Measurements from ENCODE around the gene NR1D2.
A peak's percentile ranks its signal among the peaks of the same experiment; 100 is the strongest.

Gene NR1D2

DNA sequence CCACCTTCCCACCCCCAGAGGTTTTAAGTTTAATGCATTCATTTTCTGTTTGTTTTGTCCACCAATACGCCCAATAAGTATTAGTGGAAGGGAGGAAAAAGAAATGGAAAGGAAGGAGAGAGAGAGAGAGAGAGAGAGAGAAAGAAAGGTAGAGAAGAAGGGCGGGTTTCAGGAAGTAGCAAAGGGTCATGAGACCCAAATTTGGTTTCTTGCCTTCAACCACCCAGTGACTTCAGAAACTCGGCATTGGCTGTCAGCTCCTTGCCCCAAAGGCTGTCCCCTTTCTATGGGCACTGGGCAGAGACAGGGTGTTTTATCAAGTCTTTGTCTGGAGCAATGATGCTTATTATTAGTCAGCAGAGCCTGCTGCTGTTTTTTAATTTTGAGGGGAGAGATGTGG, 13.5 kb upstream of the NR1D2 start:
- DNase-seq (ENCODE audit: low read depth) = no peak

DNA sequence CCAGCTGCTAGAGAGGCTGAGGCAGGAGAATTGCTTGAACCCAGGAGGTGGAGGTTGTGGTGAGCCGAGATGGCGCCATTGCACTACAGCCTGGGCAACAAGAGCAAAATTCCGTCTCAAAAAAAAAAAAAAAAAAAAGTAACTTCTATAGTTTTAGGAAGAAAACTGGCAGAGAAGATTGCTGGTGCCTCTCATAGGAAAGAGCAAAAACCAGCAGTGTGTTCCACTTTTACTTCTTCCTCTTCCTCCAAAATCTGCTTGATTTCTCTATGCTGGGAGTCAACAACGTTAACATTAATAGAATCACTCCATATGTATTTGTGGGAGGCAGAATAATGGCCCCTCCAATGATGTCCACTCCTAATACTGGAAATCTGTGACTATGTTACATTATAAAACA, 12.5 kb upstream of the NR1D2 start:
- no peak for DNase-seq (ENCODE audit: low read depth)

DNA sequence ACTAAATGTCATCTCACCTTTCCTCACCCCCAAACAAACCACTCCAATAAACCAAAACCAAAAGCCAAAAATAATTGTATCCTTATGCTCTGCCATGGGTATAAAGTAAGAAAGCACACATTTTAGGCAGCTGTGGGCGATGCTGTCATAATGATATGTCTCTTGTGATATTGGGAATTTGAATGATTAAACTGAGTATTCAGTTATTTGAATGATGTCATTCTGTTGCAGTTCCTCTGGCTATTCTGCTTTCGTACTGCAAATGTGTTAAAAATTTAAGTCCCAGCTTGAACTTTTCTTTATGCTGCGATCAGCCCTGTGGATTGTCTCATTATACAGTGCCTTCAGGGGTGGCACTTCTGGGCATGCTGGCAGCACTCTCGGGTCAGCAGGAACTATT, 10.8 kb upstream of the NR1D2 start:
- DNase-seq (ENCODE audit: low read depth) = no peak

DNA sequence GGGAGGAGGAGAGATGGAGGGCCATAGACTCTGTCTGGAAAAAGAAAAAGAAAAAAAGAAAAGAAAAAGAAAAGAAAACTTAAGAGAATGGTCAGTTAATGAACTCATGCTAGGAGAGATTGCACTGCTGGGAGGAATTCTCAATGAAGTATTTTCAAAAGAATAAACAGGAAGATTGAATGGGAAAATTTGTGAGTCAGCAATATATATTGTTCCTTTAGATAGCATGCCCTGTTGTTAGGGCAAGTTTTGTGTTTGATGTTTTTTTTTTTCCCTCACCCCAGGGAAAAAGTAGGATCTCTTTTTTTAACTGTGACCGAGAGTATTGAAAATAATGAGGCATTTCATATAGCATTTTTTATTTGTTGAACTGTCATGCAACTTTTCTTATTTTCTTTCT, 7.8 kb upstream of the NR1D2 start:
- DNase-seq (ENCODE audit: low read depth) = no peak

DNA sequence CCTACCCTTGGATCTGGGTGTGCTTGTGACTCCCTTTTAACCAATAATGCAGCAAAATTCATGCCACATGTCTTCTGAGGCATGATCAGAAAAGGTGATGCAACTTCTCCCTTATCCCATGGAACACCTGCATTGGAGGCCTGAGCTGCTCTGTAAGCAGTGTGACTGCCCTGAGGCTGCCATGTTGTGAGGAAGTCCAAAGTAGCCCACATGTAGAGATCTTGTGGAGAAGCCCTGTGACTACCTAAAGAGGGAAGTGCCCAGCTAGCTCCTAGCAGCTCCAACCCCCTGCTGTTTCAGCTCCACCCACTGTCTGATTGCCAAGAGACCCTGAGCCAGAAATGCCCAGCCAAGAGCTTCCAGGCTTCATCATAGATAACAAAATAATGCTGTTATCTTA, 6.4 kb upstream of the NR1D2 start:
- DNase-seq (ENCODE audit: low read depth) = no peak

DNA sequence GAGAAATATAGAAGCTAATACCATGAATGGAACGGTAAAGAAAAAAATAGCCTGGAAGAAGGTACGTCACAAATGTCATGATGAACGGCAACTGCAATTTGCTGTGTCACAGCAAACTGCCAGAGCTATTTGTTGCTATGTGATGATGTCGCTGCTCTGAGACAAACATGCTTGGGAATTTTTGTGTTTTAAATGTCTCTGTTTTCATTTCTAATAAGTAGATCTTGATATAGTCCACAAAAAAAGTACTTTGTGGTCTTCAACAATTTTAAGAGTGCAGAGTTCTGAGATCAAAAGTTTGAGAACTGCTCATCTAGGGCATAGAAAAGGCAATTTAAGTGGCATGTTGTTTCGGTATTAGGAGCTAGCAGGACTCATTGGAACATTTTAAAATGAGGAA, 4.3 kb upstream of the NR1D2 start:
- no peak for DNase-seq (ENCODE audit: low read depth)

DNA sequence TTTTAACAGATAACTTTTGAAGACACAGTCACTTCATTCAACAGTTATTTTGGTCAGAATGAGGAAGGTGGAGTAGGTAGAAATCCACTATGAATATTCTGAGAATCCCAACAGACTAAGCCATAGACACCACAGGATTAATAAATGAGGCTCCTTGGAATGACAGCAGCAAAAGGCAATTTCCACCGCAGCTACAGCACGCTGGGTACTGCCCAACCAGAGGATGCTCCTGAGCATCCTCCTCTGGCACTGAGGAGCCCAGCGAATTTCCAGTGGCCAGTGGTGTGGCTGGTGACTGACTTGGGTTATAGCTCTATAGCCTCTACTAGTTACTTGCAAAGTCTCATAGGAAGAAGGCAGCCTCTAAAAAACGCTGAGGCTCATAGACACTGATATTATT, 3.6 kb upstream of the NR1D2 start:
- DNase-seq (ENCODE audit: low read depth) = no peak

DNA sequence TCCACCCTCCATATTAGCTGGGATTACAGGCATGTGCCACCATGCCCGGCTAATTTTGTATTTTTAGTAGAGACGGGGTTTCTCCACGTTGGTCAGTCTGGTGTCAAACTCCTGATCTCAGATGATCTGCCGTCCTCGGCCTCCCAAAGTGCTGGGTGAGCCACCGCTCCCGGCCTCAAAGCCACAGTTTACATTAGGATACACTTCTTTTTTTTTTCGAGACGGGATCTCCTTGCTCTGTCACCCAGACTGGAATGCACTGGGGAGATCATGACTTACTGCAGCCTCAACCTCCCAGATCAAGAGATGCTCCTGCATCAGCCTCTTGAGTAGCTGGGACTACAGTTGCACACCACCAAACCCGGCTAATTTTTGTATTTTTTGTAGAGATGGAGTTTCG, 2.5 kb upstream of the NR1D2 start:
- DNase-seq (ENCODE audit: low read depth) = no peak

DNA sequence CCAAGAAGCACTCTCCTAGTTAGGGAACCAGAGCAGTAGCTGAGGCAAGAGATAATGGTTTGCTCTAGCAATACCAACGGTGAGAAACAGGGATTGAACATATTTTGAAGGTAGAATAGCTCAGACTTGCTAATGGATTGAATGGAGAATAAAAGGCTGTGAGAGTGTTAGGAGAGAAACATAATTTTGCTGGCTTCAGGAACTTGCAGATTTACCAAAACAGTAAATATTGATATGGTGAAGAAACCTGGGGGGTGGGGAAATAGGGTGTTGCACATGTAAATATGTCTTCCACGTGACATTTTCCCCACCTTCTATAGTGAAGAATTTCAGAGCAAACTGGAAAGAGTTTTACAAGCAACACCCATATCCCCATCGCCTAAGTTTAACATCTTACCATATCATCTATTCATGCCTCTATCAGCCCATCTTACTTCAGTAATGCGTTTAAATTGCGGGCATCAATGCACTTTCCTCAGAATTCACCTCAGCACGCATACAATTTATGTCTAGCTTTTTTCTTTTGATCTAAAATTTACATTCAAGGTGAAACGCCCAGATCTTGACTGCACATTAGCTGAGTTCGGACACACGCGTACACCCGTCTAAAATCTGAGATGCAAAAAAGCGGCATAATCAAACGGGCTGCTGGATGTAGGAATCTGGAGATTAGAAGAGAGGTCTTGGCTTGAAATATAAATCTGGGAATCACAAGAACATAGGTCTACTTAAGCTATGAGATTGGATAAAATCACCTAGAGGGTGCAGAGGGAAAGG, 891 bp upstream of the NR1D2 start:
- no peak for DNase-seq (ENCODE audit: low read depth)

DNA sequence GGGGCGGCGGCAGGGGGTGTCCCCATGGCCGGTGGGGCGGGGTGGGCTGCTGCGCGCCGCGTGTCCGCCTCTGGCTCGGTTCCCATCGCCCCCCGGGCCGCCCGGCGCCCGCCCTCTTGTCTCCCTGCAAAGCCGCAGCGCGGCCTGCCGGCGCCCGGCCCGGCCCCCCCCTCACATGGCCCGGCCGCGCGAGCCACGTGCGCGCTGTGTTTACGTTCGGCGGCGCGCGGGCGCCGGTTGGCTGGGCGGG, 502 bp downstream of the NR1D2 start:
- no peak for DNase-seq (ENCODE audit: low read depth)

DNA sequence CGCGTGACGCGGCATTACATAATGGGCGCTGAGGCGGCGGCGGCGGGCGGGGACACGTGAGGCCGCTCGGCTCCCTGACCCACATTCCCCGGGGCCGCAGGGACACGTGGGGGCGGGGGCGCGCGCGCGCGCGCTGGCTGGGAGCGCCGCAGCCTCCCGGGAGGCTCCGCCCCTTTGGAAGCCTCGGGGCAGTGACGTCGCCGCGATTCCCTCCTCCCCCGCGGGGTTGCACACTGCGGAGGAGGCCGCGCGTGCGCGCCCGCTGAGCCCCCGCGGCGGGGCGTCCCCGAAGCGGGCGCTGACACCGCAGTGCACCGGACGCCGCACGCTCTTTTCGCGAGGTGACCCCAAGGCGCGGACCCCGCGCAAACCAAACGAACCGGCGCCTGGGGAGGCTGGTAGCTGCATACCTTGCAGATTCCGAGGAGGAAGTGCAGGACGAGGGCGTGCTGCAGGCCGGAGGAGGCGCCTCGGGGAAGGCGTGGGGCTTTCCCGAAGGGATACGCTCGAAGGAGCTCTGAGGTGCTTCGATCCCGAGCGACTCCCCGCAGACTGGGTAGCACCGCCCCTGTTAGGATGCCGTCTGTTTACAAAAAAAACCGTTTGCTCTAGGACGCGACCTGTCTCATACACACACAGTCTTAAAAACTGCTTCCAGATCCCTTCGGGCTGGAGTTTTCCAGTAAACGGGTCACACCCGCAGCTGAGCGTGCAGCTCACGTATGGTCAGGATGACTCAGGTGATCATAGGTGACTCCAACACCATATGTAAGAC, 1.0 kb downstream of the NR1D2 start:
- peak; percentile 93 for DNase-seq (ENCODE audit: low read depth)

DNA sequence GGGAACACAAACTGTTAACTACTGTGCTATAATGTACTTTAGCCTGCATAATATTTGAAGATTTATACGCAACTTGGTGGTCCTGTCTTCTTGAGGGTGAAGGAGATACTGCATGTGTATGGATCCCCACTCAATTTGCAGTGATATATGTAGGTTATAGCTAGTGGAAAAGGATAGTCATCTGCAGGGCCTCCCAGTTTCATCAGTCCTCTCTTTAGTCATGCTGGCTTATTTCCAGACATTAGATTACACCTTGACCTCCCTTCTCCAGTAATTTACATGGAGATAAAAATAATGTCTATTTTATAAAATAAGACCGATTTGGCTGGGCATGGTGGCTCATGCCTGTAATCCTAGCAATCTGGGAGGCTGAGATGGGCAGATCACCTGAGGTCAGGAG, 3.7 kb downstream of the NR1D2 start:
- peak; percentile 56 for DNase-seq (ENCODE audit: low read depth)

DNA sequence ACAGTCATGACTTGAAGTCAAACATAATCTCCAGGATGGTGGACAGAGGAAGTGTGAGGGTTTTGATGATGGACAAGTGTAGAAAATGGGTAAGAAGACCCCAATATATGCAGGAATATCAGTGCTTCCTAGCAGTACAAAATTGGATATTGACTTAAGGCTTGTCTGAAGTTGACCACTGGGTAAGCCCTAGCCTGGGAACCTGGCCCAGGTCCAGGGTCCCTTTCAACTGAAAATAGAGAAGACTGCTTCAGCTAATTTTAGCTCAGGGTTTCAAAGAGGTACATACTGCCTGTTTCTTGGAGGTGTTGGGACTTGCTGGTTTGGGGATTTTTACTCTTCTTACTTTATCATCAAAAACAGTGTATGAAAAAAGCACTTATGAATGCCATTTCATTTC, 4.7 kb downstream of the NR1D2 start:
- no peak for DNase-seq (ENCODE audit: low read depth)

DNA sequence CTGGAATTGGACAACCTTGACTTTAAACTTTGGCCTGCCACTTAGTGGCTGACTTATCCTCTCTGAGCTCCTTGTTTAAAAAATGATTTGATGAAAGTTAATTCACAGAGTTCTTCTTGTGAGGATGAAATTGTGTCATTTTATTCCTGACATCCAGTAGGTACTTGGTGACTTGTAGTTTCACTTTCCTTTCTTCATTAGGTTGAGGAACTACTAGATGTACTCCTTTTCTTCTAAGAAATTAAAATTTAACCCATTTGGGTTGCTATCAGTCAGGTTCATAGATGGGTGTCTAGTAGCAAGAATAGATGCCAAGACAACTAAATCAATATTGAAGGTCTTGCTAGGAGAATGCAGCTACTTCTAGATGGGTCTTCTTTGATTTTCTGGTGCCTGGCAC, 5.2 kb downstream of the NR1D2 start:
- no peak for DNase-seq (ENCODE audit: low read depth)

DNA sequence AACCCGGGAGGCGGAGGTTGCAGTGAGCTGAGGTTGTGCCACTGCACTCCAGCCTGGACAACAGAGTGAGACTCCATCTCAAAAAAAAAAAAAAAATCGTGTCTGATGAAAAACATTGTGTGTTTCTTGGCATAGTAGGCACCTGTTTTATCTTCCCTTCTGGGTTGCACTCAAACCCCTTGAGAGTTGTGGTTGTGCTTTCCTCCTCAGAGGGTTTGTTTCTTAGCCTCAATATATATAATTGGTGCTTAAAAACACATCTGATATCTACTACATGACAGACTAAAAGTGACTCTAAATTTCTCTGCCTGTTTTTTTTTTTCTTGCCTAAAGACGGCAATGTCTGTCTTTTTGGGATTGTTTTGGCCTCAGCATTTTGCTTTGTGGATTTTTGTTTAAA, 7.6 kb downstream of the NR1D2 start:
- no peak for DNase-seq (ENCODE audit: low read depth)

DNA sequence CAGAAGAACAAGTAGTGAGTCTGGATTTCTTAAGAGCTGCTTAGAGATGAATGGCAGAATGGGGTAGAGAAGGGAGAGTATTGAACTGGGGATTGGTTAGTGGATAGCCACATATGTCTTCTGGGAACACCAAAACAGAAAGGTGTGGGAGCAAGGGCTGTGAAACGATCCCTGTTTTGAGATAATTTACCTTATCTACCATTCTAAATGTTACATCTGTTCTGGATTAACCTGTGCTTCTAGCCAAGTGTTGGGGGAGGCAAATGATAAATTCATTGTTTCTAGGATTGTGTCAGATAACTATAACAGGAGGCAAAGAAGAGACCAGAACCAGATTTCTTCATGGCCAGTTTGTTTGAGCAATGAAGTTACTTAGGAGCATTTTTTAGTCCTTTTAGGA, 8.4 kb downstream of the NR1D2 start:
- no peak for DNase-seq (ENCODE audit: low read depth)

DNA sequence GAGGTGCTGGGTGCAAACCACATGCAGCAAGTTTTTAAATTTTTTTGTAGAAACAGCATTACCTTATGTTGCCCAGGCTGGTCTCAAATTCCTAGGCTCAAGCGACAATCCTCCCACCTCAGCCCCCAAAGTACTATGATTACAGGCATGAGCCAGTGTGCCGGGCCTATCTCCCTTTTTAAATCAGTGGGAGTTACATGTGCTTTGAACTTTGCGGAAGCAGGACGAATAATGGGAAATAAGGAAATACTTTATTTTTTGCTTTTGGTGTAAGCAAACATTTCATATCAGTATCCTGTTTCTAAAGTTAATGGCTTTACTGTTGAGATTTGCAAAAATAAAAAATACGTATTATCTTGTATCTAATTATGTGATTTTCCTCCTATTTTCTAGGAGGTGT, 9.1 kb downstream of the NR1D2 start:
- DNase-seq (ENCODE audit: low read depth) = no peak

DNA sequence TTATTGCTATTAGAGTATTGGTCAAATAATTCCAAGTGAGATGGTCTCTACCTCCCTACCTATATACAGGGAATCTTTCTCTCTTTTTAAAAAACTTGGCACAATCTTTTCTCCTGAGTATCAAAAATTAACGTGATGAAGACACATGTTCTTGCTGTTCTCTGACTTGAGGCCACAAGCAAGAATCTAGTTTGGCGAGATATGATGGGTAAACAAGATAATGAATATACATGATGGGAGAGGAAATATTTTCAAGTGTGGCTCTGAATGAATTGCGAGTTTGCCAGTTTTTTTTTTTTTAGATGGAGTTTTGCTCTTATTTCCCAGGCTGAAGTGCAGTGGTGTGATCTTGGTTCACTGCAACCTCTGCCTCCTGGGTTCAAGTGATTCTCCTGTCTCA, 11.6 kb downstream of the NR1D2 start:
- no peak for DNase-seq (ENCODE audit: low read depth)

DNA sequence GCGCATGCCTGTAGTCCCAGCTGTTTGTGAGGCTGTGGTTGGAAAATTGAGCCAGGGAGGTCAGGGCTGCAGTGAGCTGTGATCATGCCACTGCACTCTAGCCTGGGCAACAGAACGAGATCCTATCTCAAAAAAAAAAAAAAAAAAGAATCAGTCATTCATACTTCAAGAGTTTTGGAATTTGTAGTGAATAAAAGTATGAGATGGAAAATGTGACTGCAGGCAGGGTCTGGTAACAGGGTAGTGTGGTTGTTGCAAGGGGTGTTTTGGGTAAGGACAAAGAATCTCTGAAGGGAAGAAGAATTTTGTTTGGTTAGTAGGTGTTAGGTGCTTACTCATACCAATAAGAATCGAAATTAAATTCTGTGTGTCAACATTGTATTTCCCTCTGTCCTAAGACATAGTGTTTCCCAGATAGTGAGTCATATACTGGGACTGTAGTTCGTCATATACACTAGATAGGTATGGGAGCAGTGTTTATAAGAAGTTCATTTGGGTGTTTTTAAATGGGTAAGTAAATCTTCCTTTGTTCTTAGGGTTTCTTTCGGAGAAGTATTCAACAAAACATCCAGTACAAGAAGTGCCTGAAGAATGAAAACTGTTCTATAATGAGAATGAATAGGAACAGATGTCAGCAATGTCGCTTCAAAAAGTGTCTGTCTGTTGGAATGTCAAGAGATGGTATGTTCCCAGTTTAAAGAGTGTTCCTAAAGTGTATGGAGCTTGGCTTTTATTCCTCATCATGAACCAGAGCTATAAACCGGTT, 14.2 kb downstream of the NR1D2 start:
- DNase-seq (ENCODE audit: low read depth) = peak; percentile 93

DNA sequence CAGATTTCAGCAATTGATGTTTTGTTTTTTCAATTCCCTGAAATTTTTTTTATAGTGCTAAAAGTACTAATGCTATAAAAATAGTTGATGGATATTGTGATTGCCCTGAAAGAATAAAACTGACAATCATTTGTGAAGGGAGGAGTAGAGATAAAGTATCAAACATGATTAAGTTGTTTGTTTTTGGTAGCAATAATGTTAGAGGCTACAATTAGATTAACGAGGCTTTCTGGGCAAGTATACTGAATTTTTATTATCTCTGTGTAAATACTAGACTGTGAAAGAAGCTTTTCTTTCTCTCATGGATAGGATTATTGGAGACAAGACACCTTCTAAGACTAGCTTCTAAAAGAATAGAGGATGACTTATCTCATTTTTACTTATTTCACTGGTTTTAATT, 15.6 kb downstream of the NR1D2 start:
- DNase-seq (ENCODE audit: low read depth) = no peak

DNA sequence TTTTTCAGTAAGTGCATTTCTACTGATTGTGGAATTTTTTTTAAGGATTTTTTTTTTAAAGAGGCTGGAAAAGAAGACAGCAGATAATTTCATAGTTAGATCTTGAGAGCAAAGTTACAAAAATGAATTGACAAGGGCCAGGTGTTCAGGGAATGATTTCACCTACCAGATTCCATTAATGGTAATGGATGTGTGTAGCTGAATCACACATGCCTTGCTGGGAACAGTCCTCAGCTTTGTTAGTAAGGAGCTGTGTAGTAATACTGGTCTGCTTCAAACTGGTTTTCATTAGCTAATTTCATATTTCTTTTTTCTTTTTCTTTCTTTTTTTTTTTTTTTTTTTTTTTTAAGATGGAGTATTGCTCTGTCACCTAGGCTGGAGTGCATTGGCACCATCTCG, 16.0 kb downstream of the NR1D2 start:
- no peak for DNase-seq (ENCODE audit: low read depth)

DNA sequence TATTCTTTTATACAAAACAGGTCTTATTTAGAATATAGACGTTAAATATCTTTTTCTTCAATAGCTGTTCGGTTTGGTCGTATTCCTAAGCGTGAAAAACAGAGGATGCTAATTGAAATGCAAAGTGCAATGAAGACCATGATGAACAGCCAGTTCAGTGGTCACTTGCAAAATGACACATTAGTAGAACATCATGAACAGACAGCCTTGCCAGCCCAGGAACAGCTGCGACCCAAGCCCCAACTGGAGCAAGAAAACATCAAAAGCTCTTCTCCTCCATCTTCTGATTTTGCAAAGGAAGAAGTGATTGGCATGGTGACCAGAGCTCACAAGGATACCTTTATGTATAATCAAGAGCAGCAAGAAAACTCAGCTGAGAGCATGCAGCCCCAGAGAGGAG, 16.8 kb downstream of the NR1D2 start:
- DNase-seq (ENCODE audit: low read depth) = no peak

DNA sequence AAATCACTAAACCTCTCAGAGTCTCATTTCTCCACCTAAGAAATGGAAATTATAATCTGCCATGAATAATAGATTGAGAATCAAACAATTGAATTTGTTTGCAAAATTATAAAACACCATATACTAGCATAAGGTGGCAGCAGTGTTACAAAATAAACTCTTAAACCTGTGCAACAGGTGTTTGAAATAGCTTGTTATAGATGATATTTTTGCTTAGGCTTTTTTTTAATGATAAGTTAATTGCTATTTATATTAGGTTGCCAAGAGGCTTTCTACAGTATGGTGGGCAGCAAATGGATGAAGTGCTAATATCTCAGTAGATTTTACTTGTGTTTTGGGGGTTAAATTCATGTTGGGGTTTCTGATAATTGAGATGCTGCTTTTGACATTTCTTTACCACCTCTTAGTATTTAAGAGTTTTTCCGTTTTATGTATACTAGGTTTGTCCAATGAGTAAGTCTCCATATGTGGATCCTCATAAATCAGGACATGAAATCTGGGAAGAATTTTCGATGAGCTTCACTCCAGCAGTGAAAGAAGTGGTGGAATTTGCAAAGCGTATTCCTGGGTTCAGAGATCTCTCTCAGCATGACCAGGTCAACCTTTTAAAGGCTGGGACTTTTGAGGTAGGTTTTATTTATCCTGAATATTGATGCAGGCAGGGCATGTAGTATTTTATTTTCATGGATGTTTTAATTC, 19.6 kb downstream of the NR1D2 start:
- DNase-seq (ENCODE audit: low read depth) = no peak

All from ELR (cell line).